Body of pancreas (tissue), 4 donors: ENCODE results near the gene SEMA5B.

Source experiments
- CTCF ChIP-seq, 7 experiments: fragments of 450-650 bp in 4 of 7; fragments of 200-600 bp in 3 of 7; sonication (generic) in 3 of 7; IDR thresholded peaks; one replicate each; pipeline ENCODE4 v1.5.1; 2016 to 2019; ENCODE audit warnings: antibody characterized with exemption in 7 of 7
- POLR2A ChIP-seq, 3 donors: fragments of 450-650 bp; IDR thresholded peaks; one replicate each; pipeline ENCODE4 v1.6.1; 2016; ENCODE audit warnings: antibody characterized with exemption in 3 of 3, mild to moderate bottlenecking in 2 of 3

DNA sequence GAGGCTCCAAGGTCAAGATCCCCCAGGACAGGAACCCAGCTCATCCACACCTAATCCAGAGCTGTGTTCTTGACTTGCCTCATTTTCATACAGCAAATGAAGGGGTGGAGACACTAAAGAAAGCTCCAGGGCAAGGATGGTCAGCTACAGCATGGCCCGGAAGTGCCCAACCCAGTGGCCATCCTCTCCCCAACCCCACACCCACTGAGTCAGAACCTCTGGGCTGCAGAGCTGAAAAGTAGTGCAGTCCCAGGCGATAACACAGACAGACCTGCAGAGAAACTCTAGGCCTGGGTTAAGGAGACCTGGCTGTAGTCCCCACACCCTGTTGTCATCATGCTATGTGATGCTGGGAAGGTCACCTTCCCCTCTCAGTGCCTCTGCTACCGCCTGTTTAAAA, 85.3 kb downstream of the SEMA5B start:
- TF ChIP-seq CTCF (IDR thresholded peaks at IDR 0.05) (no peak), POLR2A (IDR thresholded peaks at IDR 0.05) (no peak)
